ENCODE measurements around the gene SLC39A3.

- TF ChIP-seq, protein P1, sequence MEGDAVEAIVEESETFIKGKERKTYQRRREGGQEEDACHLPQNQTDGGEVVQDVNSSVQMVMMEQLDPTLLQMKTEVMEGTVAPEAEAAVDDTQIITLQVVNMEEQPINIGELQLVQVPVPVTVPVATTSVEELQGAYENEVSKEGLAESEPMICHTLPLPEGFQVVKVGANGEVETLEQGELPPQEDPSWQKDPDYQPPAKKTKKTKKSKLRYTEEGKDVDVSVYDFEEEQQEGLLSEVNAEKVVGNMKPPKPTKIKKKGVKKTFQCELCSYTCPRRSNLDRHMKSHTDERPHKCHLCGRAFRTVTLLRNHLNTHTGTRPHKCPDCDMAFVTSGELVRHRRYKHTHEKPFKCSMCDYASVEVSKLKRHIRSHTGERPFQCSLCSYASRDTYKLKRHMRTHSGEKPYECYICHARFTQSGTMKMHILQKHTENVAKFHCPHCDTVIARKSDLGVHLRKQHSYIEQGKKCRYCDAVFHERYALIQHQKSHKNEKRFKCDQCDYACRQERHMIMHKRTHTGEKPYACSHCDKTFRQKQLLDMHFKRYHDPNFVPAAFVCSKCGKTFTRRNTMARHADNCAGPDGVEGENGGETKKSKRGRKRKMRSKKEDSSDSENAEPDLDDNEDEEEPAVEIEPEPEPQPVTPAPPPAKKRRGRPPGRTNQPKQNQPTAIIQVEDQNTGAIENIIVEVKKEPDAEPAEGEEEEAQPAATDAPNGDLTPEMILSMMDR (IDR thresholded peaks at IDR 0.05), result no peak
- TF ChIP-seq ZFX (IDR thresholded peaks at IDR 0.05; ENCODE audit: borderline replicate concordance), result no peak
Observed at GRCh38 chr19:2755448-2755705, 15.6 kb upstream of the SLC39A3 start.
